ENCODE results near the gene SP1.
A peak's percentile ranks its signal among the peaks of the same experiment; 100 is the strongest.

The SP1 gene

GRCh38 chr12:53424626-53425514 lies 44.9 kb downstream of the SP1 start:
- 97% methylated on average over 6 of the region's 9 CpGs for WGBS (ENCODE audit: insufficient coverage)
- H3K27ac ChIP-seq (ENCODE audit: insufficient read depth in 1 of 2, low read depth in 1 of 2, low read length in 2 of 2, poor library complexity in 1 of 2, severe bottlenecking in 2 of 2) = peak overlapping the region in 1 of 2 experiments; percentile 60
- peaks cover 0 to 12% (median 6%) of the 10 kb centered on the region in 4 experiments for H3K4me1 ChIP-seq (ENCODE audit: control extremely low read depth in 1 of 4, control insufficient read depth in 4 of 4, insufficient read depth in 4 of 4, low read length in 3 of 4)
- POLR2A ChIA-PET = no interaction called here
- no peak overlapping the region for H3K4me3 ChIP-seq (ENCODE audit: control insufficient read depth in 1 of 7, extremely low read depth in 1 of 7, insufficient read depth in 4 of 7, low read depth in 2 of 7, low read length in 6 of 7)
- H3K9me3 ChIP-seq (ENCODE audit: control extremely low read depth in 1 of 5, control insufficient read depth in 4 of 5, insufficient read depth in 2 of 5, low read depth in 1 of 5, low read length in 4 of 5) = no peaks in the 10 kb centered on the region
- no peaks in the 10 kb centered on the region for H3K36me3 ChIP-seq (ENCODE audit: control insufficient read depth in 4 of 4, insufficient read depth in 4 of 4, low read length in 3 of 4)
- DNase-seq = peak in 1 of 3 donors; percentile 18
- no peaks in the 10 kb centered on the region for H3K27me3 ChIP-seq (replicated peaks in 2 of 5; ENCODE audit: control insufficient read depth in 4 of 5, insufficient read depth in 5 of 5, low read length in 4 of 5)
- CTCF ChIA-PET = interaction anchor here (0.7 to 7.6 kb wide), 10 partner anchors 8 to 114 kb away, joined by 3 to 138 read pairs (median 3); partner anchors contain the start of gene AAAS

- ChIA-PET CTCF (interaction anchor here (0.7 to 7.6 kb wide), 11 partner anchors 10 to 113 kb away, joined by 3 to 138 read pairs (median 3); partner anchors contain the start of gene AAAS), POLR2A (no interaction called here)
- 79% methylated on average over 11 of the region's 11 CpGs for WGBS (ENCODE audit: insufficient coverage)
Observed at GRCh38 chr12:53425515-53426150, 45.7 kb downstream of the SP1 start.

GRCh38 chr12:53427905-53428594 lies 48.1 kb downstream of the SP1 start:
- H3K4me1 ChIP-seq (ENCODE audit: control extremely low read depth in 1 of 4, control insufficient read depth in 4 of 4, insufficient read depth in 4 of 4, low read length in 3 of 4) = peaks cover 0 to 9% (median 3%) of the 10 kb centered on the region in 4 experiments
- no peak overlapping the region for H3K27ac ChIP-seq (ENCODE audit: insufficient read depth in 1 of 2, low read depth in 1 of 2, low read length in 2 of 2, poor library complexity in 1 of 2, severe bottlenecking in 2 of 2)
- no peaks in the 10 kb centered on the region for H3K9me3 ChIP-seq (ENCODE audit: control extremely low read depth in 1 of 5, control insufficient read depth in 4 of 5, insufficient read depth in 2 of 5, low read depth in 1 of 5, low read length in 4 of 5)
- H3K36me3 ChIP-seq (ENCODE audit: control insufficient read depth in 4 of 4, insufficient read depth in 4 of 4, low read length in 3 of 4) = no peaks in the 10 kb centered on the region
- DNase-seq = no peak
- WGBS (ENCODE audit: insufficient coverage) = 92% methylated on average over 7 of the region's 7 CpGs
- no peak overlapping the region for H3K4me3 ChIP-seq (ENCODE audit: control insufficient read depth in 1 of 7, extremely low read depth in 1 of 7, insufficient read depth in 4 of 7, low read depth in 2 of 7, low read length in 6 of 7)
- CTCF ChIA-PET = interaction anchor here (0.7 to 1.8 kb wide), 7 partner anchors 8 to 83 kb away, joined by 3 to 8 read pairs (median 3); partner anchors contain the start of gene PRR13
- H3K27me3 ChIP-seq (replicated peaks in 2 of 5; ENCODE audit: control insufficient read depth in 4 of 5, insufficient read depth in 5 of 5, low read length in 4 of 5) = no peaks in the 10 kb centered on the region
- POLR2A ChIA-PET = interaction anchor here (0.6 to 0.7 kb wide), 2 partner anchors 16 to 83 kb away, joined by 3 read pairs; no protein-coding TSS in a partner anchor

More at GRCh38 chr12:53425515-53426150, 45.7 kb downstream of the SP1 start:
- Histone ChIP-seq H3K27me3 (replicated peaks in 2 of 5; ENCODE audit: control insufficient read depth in 4 of 5, insufficient read depth in 5 of 5, low read length in 4 of 5) (no peaks in the 10 kb centered on the region), H3K36me3 (ENCODE audit: control insufficient read depth in 4 of 4, insufficient read depth in 4 of 4, low read length in 3 of 4) (no peaks in the 10 kb centered on the region), H3K27ac (ENCODE audit: insufficient read depth in 1 of 2, low read depth in 1 of 2, low read length in 2 of 2, poor library complexity in 1 of 2, severe bottlenecking in 2 of 2) (peak overlapping the region in 1 of 2 experiments; percentile 60), H3K9me3 (ENCODE audit: control extremely low read depth in 1 of 5, control insufficient read depth in 4 of 5, insufficient read depth in 2 of 5, low read depth in 1 of 5, low read length in 4 of 5) (no peaks in the 10 kb centered on the region), H3K4me1 (ENCODE audit: control extremely low read depth in 1 of 4, control insufficient read depth in 4 of 4, insufficient read depth in 4 of 4, low read length in 3 of 4) (peaks cover 0 to 12% (median 6%) of the 10 kb centered on the region in 4 experiments), H3K4me3 (ENCODE audit: control insufficient read depth in 1 of 7, extremely low read depth in 1 of 7, insufficient read depth in 4 of 7, low read depth in 2 of 7, low read length in 6 of 7) (no peak overlapping the region)
- DNase-seq = no peak

GRCh38 chr12:53428741-53429140 lies 48.8 kb downstream of the SP1 start:
- Histone ChIP-seq H3K4me3 (ENCODE audit: control insufficient read depth in 1 of 7, extremely low read depth in 1 of 7, insufficient read depth in 4 of 7, low read depth in 2 of 7, low read length in 6 of 7) (no peak overlapping the region), H3K27me3 (replicated peaks in 2 of 5; ENCODE audit: control insufficient read depth in 4 of 5, insufficient read depth in 5 of 5, low read length in 4 of 5) (no peaks in the 10 kb centered on the region), H3K36me3 (ENCODE audit: control insufficient read depth in 4 of 4, insufficient read depth in 4 of 4, low read length in 3 of 4) (no peaks in the 10 kb centered on the region), H3K4me1 (ENCODE audit: control extremely low read depth in 1 of 4, control insufficient read depth in 4 of 4, insufficient read depth in 4 of 4, low read length in 3 of 4) (peaks cover 0 to 9% (median 3%) of the 10 kb centered on the region in 4 experiments), H3K27ac (ENCODE audit: insufficient read depth in 1 of 2, low read depth in 1 of 2, low read length in 2 of 2, poor library complexity in 1 of 2, severe bottlenecking in 2 of 2) (no peak overlapping the region), H3K9me3 (ENCODE audit: control extremely low read depth in 1 of 5, control insufficient read depth in 4 of 5, insufficient read depth in 2 of 5, low read depth in 1 of 5, low read length in 4 of 5) (no peaks in the 10 kb centered on the region)
- WGBS (ENCODE audit: insufficient coverage) = 100% methylated on average over 4 of the region's 7 CpGs
- no peak for DNase-seq
- POLR2A ChIA-PET = interaction anchor here (0.6 kb wide), 1 partner anchor 84 kb away, joined by 3 read pairs; no protein-coding TSS in a partner anchor
- CTCF ChIA-PET = interaction anchor here (0.7 to 1.8 kb wide), 6 partner anchors 9 to 84 kb away, joined by 3 to 8 read pairs (median 4); partner anchors contain the start of gene PRR13

GRCh38 chr12:53430116-53430515 lies 50.1 kb downstream of the SP1 start:
- ChIA-PET POLR2A (no interaction called here), CTCF (interaction anchor here (1.1 to 1.7 kb wide), 5 partner anchors 9 to 95 kb away, joined by 3 to 8 read pairs (median 3); no protein-coding TSS in a partner anchor)
- Histone ChIP-seq H3K4me3 (ENCODE audit: control insufficient read depth in 1 of 7, extremely low read depth in 1 of 7, insufficient read depth in 4 of 7, low read depth in 2 of 7, low read length in 6 of 7) (no peak overlapping the region), H3K27ac (ENCODE audit: insufficient read depth in 1 of 2, low read depth in 1 of 2, low read length in 2 of 2, poor library complexity in 1 of 2, severe bottlenecking in 2 of 2) (no peak overlapping the region), H3K36me3 (ENCODE audit: control insufficient read depth in 4 of 4, insufficient read depth in 4 of 4, low read length in 3 of 4) (no peaks in the 10 kb centered on the region), H3K27me3 (replicated peaks in 2 of 5; ENCODE audit: control insufficient read depth in 4 of 5, insufficient read depth in 5 of 5, low read length in 4 of 5) (no peaks in the 10 kb centered on the region), H3K9me3 (ENCODE audit: control extremely low read depth in 1 of 5, control insufficient read depth in 4 of 5, insufficient read depth in 2 of 5, low read depth in 1 of 5, low read length in 4 of 5) (no peaks in the 10 kb centered on the region), H3K4me1 (ENCODE audit: control extremely low read depth in 1 of 4, control insufficient read depth in 4 of 4, insufficient read depth in 4 of 4, low read length in 3 of 4) (peaks cover 0 to 4% (median 0%) of the 10 kb centered on the region in 4 experiments)
- WGBS (ENCODE audit: insufficient coverage) = 100% methylated on average over 3 of the region's 5 CpGs
- no peak for DNase-seq

- Histone ChIP-seq H3K27me3 (replicated peaks in 2 of 5; ENCODE audit: control insufficient read depth in 4 of 5, insufficient read depth in 5 of 5, low read length in 4 of 5) (no peaks in the 10 kb centered on the region), H3K9me3 (ENCODE audit: control extremely low read depth in 1 of 5, control insufficient read depth in 4 of 5, insufficient read depth in 2 of 5, low read depth in 1 of 5, low read length in 4 of 5) (no peaks in the 10 kb centered on the region), H3K4me1 (ENCODE audit: control extremely low read depth in 1 of 4, control insufficient read depth in 4 of 4, insufficient read depth in 4 of 4, low read length in 3 of 4) (no peaks in the 10 kb centered on the region), H3K27ac (ENCODE audit: insufficient read depth in 1 of 2, low read depth in 1 of 2, low read length in 2 of 2, poor library complexity in 1 of 2, severe bottlenecking in 2 of 2) (no peak overlapping the region), H3K36me3 (ENCODE audit: control insufficient read depth in 4 of 4, insufficient read depth in 4 of 4, low read length in 3 of 4) (no peaks in the 10 kb centered on the region), H3K4me3 (ENCODE audit: control insufficient read depth in 1 of 7, extremely low read depth in 1 of 7, insufficient read depth in 4 of 7, low read depth in 2 of 7, low read length in 6 of 7) (no peak overlapping the region)
- DNase-seq = no peak
- CTCF ChIA-PET = interaction anchor here (0.9 to 1.7 kb wide), 7 partner anchors 8 to 96 kb away, joined by 3 to 8 read pairs (median 4); no protein-coding TSS in a partner anchor
- POLR2A ChIA-PET = interaction anchor here (0.7 kb wide), 1 partner anchor 67 kb away, joined by 3 read pairs; no protein-coding TSS in a partner anchor
- 95% methylated on average over 7 of the region's 7 CpGs for WGBS (ENCODE audit: insufficient coverage)
Observed at GRCh38 chr12:53431187-53431586, 51.2 kb downstream of the SP1 start.
